Progenitor cell of endocrine pancreas (in vitro differentiated cells): ENCODE results near the gene FAU. TPM values are rescaled to one million over a fixed set of nuclear protein-coding genes. Genes with fewer than 3 reads are reported as not detected.

Experiments used
- DNase-seq: peaks from one replicate; pipeline ENCODE4 v3.0.0; 2021; ENCODE audit warnings: low spot score; ENCODE audit not compliant: unreplicated experiment
- H3K27ac Mint-ChIP-seq: 2 replicates; pipeline ENCODE4 v1.8.0; 2021; ENCODE audit warnings: mild to moderate bottlenecking, moderate library complexity, mixed read lengths
- H3K27me3 Mint-ChIP-seq: 2 replicates; pipeline ENCODE4 v1.8.0; 2021; ENCODE audit warnings: mixed read lengths
- H3K36me3 Mint-ChIP-seq: 2 replicates; pipeline ENCODE4 v1.8.0; 2022; ENCODE audit warnings: mixed read lengths; ENCODE audit not compliant: insufficient read depth
- H3K4me1 Mint-ChIP-seq: 2 replicates; pipeline ENCODE4 v1.8.0; 2021; ENCODE audit warnings: low read depth, mixed read lengths
- H3K4me3 Mint-ChIP-seq: 2 replicates; pipeline ENCODE4 v1.8.0; 2021; ENCODE audit warnings: low read depth, mild to moderate bottlenecking, moderate library complexity, mixed read lengths
- H3K9me3 Mint-ChIP-seq: 2 replicates; pipeline ENCODE4 v1.8.0; 2021; ENCODE audit warnings: low read depth, mixed read lengths
- total RNA-seq: library from RNA; stranded (reverse); gene quantifications from 2 replicates; pipeline ENCODE4 v1.2.1, GENCODE V29; 2021
- TF ChIP-seq, protein P1 (sequence below): fragments of 200-600 bp; sonication (generic); IDR thresholded peaks from one replicate; pipeline ENCODE4 v1.5.0; 2021; ENCODE audit warnings: antibody characterized with exemption, mild to moderate bottlenecking; ENCODE audit not compliant: unreplicated experiment

Gene FAU
- total RNA-seq, 1 donor from 2014 or later = 607 TPM

DNA sequence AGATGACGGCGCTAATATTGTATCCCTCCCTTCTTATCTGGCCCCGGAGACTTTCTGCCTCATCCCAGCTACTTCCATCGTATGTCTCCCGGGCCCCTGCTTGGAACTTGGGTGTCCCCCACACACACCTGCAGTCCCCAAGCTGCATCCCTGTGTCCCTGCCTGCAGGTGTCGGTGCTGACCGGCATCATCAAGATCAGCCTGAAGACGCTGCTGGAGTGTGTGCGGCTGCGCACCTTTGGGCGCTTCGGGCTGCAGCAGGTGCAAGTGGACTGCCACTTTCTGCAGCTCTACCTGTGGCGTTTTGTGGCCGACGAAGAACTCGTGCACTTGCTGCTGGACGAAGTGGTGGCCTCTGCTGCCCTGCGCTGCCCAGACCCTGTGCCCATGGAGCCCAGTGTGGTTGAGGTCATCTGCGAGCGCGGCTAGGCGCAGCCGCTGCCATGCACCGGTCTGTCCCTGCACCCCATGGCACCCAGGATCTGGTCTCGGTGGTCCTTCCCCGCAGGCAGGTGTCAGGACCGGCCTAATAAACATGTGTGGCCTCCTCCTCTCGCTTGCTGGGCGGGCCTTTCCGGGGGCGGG, 10.7 kb downstream of the FAU start:
- TF ChIP-seq, protein P1, sequence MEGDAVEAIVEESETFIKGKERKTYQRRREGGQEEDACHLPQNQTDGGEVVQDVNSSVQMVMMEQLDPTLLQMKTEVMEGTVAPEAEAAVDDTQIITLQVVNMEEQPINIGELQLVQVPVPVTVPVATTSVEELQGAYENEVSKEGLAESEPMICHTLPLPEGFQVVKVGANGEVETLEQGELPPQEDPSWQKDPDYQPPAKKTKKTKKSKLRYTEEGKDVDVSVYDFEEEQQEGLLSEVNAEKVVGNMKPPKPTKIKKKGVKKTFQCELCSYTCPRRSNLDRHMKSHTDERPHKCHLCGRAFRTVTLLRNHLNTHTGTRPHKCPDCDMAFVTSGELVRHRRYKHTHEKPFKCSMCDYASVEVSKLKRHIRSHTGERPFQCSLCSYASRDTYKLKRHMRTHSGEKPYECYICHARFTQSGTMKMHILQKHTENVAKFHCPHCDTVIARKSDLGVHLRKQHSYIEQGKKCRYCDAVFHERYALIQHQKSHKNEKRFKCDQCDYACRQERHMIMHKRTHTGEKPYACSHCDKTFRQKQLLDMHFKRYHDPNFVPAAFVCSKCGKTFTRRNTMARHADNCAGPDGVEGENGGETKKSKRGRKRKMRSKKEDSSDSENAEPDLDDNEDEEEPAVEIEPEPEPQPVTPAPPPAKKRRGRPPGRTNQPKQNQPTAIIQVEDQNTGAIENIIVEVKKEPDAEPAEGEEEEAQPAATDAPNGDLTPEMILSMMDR = no peak
- no peaks in the 10 kb centered on the region for H3K27me3 Mint-ChIP-seq
- no peak for DNase-seq
- peak overlapping the region; percentile 95 for H3K4me3 Mint-ChIP-seq
- peaks cover 1% of the 10 kb centered on the region for H3K36me3 Mint-ChIP-seq
- peak overlapping the region; percentile 95 for H3K27ac Mint-ChIP-seq
- no peaks in the 10 kb centered on the region for H3K9me3 Mint-ChIP-seq
- peaks cover 9% of the 10 kb centered on the region for H3K4me1 Mint-ChIP-seq

DNA sequence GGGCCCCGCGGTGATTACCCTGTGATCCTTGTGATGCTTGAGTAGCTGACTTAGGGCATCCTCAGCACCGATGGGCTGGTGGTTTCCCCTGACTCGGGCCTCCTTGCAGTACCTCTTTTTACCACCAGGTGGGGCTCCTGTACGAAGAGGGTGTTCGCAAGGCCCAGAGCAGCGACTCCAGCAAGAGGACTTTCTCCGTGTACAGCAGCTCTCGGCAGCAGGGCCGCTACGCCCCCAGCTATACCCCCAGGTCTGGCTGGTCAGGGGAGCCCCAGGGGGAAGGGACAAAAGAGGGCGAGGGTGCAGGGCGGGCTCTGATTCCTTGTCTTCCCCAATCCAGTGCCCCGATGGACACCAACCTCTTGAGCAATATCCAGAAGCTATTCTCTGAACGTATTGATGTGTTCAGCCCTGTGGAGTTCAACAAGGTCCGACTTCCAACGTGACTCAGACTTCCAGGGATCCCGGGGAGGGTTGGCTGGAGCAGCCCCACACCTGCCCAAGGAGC, 11.5 kb downstream of the FAU start:
- Mint-ChIP-seq H3K9me3 (no peaks in the 10 kb centered on the region), H3K27me3 (no peaks in the 10 kb centered on the region), H3K4me1 (peaks cover 9% of the 10 kb centered on the region), H3K36me3 (peaks cover 1% of the 10 kb centered on the region), H3K27ac (no peak overlapping the region), H3K4me3 (no peak overlapping the region)
- TF ChIP-seq, protein P1 = peak; percentile 89
- peak; percentile 92 for DNase-seq

DNA sequence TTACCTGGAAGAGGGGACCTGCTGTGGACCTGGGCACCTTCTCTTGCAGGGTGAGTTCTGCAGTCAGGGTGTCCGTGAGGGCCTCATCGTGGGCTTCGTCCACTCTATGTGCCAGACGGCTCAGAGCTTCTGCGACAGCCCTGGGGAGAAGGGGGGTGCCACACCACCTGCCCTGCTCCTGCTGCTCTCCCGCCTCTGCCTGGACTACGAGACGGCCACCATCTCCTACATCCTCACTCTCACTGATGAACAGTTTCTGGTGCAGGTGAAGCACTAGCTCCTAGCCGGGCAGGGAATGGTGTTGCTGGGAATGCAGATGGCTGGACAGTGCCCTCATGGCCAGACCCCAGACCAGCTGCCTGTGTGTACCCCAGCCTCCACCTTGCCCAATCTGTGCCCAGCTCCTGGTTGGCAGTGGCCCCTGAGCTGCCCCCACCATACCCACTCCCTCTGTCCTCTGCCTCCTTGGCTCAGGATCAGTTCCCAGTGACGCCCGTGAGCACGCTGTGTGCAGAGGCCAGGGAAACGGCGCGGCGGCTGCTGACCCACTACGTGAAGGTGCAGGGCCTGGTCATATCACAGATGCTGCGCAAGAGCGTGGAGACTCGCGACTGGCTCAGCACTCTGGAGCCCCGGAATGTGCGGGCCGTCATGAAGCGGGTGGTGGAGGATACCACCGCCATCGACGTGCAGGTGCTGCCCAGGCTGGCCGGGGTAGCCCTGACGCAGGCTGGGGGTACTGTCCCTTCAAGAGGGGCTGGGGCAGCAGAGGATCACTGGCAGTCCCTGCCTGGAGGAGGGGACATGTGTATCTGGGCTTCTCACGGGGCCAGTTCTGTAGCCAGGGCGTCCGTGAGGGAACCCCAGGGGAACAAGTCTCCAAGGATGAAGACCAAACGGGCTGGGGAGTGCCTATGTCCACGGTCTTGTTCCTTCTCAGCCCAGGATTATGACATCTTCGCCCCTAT, 12.4 kb downstream of the FAU start:
- peaks cover 2% of the 10 kb centered on the region for H3K36me3 Mint-ChIP-seq
- H3K27ac Mint-ChIP-seq = no peak overlapping the region
- no peak overlapping the region for H3K4me3 Mint-ChIP-seq
- H3K4me1 Mint-ChIP-seq = peaks cover 9% of the 10 kb centered on the region
- H3K9me3 Mint-ChIP-seq = no peaks in the 10 kb centered on the region
- TF ChIP-seq, protein P1 = no peak
- no peak for DNase-seq
- no peaks in the 10 kb centered on the region for H3K27me3 Mint-ChIP-seq

DNA sequence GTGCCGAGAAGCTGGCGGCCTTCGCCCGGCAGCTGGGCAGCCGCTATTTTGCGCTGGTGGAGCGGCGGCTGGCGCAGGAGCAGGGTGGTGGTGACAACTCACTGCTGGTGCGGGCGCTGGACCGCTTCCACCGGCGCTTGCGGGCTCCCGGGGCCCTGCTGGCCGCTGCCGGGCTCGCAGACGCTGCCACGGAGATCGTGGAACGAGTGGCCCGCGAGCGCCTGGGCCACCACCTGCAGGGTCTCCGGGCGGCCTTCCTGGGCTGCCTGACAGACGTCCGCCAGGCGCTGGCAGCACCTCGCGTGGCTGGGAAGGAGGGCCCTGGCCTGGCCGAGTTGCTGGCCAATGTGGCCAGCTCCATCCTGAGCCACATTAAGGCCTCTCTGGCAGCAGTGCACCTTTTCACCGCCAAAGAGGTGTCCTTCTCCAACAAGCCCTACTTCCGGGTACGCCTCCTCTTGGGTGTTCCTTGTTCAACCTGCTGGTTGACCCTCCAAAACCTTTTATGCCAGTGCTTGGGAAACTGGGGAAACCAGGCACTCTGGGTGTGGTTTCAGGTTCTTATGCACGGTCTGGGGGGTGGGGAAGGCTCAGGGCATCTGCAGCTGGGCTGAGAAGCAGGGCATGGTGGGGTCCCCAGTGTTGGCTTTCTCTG, 13.3 kb downstream of the FAU start:
- H3K9me3 Mint-ChIP-seq = no peaks in the 10 kb centered on the region
- DNase-seq = no peak
- TF ChIP-seq, protein P1 = no peak
- H3K27me3 Mint-ChIP-seq = no peaks in the 10 kb centered on the region
- H3K27ac Mint-ChIP-seq = no peak overlapping the region
- H3K36me3 Mint-ChIP-seq = peaks cover 2% of the 10 kb centered on the region
- H3K4me3 Mint-ChIP-seq = no peak overlapping the region
- H3K4me1 Mint-ChIP-seq = peaks cover 8% of the 10 kb centered on the region
